Stimulated activated CD8-positive, alpha-beta memory T cell treated with anti-CD3 and anti-CD28 coated beads, Interleukin-4, amount 100 ng/mL, for 24 hours (primary cell): ENCODE measurements around the gene NLGN1.

Source experiments
- DNase-seq: peaks from one replicate; pipeline ENCODE4 v3.0.0-alpha.2; 2020; ENCODE audit warnings: low read depth

The NLGN1 gene

DNA sequence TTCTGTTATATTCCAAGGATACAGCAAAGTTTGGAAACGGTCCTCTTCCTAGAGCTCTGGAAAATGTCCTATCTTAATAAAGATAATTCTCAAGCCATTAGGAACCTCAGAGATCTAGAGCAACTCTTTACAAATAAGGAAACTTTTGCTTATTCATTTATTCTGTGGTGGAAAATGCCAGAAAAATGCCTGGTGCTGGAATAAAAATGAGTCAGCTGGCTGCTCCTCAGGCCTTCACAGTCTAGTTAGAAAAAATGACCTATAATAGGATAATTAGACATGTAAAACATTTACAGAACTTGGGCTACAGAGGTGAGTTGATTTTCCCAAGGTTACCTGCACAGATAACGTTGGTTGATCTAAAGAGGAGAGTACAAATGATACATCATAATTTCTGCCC lies 372.5 kb downstream of the NLGN1 start:
- DNase-seq, result no peak

DNA sequence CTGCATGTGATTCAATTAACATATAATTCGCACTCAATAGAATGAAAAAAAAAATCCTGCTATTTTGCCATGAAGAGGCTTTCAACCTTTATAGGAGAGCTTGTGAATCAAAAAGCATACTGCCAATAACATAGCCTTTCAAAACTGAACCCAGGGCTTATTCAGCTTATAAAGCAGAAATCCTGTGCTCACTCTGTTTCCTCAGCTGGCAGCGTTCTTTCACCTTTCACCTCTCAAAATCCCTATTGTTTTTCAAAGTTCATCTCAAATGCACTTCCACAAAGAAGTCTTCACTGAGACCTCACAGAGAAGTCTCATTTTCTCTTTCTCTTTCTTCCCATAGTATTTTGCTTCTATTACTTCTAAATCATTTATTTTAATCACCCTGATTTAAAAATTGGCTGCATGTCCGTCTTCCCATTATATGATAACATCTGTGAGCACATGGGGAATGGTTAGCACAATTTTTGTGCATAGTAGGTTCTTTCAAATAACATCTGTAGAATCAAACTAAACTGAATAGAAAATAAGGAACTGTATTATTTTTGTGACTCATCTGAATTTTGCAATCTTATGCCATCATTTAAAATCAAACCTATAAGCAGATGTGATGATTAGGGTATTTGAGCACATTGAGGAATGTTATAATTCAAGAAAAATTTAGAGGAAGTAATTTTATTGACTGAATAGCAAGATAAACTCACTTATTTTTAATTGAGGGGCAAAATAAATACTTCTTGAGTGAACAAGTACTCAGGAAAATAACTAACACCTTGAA lies 373.4 kb downstream of the NLGN1 start:
- DNase-seq, result no peak

DNA sequence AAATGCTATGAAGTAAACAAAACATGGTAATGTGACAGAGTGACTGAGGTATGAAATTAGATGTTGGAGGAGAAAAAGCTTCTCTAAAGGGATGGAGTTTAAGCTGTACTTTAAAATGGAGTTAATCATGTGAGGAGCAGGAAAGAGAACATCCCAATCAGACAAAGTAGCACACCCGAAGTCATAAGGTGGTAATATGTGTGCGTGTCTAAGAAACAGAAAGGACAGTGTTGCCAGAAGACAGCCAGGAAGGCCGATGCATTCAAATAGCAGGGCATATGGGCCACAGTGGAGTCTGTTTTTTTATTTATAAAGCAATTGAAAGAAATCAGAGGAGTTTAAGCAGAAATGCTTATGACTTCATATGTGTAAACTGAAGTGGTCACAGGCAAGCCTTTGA lies 376.3 kb downstream of the NLGN1 start:
- no peak for DNase-seq

DNA sequence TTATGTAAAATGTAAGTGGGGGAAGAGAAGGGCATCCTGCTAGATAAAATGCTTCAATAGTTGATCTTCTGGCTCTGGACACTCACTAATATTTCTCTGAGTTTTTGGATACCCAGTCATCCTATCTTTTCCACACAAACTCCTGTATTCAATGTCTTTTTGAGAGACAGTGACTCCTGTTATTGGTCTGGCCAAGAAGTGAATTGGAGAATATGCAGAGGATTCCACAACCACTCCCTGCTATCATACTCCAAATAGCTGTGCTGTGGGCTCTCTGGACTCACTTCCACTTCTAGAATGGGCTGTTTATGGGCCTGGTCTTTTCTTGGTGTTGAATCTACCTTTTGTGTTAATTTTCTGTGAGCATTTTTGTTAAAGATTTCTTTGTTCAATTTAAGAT lies 376.8 kb downstream of the NLGN1 start:
- no peak for DNase-seq

DNA sequence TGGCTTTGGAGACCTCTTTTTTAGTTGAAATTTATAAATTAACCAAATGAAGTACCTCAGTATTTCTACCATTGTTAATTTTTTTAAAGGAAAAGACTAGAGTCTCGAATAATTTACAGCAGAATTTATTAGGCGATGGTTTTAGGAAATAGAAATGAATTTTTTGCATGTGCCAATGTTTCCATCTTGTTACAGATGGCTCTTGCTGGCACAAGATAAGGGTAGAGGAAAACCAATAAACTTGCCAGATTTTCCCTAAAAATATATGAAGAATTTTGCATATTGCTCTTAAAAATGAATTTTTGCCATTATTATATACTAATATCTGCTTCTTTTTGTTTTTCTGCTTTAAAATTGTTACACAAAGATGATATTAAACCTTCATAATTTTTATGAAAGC lies 380.7 kb downstream of the NLGN1 start:
- DNase-seq, result no peak

DNA sequence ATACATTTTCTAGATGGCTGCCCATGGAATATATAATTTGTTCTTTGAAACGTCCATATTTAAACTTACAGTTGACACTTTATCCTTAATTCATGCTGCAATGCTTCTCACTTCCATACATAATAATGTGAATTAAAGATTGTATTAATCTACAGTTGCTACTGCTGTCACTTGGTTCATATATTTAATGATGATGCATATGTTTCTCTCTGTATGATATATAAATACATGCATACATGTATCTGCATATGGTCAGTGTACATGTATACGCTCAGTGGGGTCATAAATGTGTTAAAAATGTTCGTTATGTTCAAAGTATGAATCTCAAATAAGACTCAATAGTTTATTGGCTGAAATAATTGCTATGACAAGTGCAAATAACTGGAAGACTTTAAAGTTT lies 382.5 kb downstream of the NLGN1 start:
- DNase-seq, result no peak

DNA sequence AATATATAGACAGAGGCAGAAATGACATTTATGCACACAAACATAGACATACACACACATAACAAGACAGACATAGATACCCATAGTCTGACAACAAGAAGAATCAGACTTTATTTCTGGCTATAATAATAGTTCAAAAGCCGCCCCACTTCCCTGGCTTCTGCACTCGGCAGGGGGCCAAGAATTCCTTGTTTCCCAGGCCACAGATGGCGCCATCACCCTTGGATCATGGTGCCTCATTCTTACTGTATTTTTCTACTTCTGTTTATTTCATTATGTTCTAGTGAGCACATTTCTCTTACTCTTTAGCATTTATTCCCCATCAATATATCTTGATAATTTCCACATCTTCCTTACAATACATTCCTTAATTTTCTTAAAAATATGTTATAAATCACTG lies 387.5 kb downstream of the NLGN1 start:
- DNase-seq, result no peak

DNA sequence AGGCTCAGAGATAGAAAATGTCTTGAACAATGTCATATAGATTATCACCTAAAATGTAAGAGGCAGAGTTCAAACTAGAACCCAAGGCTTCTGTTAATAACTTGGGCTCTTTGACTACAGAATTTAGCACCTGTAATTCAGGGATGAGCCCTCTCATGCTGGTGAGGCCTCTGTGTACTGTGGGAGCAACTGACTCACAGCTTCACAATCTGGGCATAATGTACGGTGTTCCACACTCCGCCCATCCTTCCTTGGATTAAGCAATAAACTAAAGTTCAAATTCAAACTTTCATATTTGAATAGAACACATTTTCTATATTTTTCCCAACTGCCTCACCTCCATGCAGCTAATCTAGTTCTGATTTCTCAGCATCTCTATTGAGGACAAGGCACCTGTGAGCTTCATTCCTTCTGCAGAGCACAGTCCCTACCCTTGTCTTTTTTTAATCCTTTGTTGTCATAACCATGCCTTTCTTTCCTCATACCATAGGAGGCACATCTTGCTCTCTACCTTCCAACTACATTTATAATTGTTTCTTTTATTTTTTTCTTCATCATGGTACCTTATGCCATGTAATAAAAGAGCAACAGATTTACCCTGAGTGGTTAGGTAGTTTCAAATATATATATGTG lies 392.1 kb downstream of the NLGN1 start:
- DNase-seq, result no peak

DNA sequence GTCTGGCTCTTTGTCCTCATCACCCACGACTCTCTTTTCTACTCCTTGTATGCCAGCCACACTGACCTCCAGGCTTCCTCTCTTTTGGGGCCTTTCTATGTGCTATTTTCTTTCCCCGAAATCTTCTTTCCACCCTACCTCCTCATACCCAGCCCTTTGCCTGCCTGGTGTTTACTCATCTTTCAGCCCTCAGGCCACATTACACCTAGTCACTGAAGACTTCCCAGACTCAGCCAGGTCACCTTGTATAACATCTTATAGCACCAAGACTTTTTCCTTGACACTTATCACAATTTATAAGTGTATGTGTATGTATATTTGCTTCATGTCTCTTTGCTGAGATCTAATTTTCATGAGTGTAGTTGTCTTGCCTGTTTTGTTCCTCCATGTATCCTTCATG lies 396.4 kb downstream of the NLGN1 start:
- no peak for DNase-seq

DNA sequence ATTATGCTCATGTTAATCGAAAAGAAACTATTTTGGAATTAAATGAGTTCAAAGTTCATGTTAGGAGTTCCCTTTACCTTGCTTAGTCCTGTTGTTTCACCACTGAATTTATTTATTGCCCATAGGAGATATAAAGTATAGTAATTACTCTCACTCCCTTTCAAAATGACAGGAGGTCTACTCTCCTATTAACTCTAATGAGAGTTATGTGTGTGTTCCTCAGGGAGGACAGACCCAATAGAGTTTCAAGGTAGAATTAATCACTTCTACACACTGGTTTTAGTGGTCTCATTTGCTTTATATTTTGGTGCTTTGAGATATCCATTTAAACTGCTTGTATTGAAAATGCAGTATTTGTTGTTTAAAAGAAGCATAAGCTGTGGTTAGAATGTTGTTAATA lies 398.9 kb downstream of the NLGN1 start:
- DNase-seq, result no peak

DNA sequence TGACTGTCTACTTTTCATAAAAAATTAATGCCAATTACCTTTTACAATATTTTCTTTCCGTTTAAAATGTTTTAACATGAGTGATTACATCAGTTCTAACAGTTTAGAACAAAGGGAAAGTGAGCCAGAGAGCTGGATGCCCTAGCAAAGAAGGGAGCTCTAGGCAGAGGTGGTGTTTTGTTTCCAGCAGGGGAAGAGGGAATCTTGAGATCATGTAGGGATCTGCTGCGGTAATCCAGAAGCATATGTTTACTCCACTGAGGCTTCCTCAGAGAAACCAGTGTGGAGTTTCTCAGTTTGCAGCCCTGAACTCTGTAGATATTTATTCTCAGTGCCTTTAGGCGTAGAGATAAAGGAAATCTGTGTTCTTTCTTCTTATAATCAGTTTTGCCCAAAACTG lies 399.3 kb downstream of the NLGN1 start:
- DNase-seq, result no peak

DNA sequence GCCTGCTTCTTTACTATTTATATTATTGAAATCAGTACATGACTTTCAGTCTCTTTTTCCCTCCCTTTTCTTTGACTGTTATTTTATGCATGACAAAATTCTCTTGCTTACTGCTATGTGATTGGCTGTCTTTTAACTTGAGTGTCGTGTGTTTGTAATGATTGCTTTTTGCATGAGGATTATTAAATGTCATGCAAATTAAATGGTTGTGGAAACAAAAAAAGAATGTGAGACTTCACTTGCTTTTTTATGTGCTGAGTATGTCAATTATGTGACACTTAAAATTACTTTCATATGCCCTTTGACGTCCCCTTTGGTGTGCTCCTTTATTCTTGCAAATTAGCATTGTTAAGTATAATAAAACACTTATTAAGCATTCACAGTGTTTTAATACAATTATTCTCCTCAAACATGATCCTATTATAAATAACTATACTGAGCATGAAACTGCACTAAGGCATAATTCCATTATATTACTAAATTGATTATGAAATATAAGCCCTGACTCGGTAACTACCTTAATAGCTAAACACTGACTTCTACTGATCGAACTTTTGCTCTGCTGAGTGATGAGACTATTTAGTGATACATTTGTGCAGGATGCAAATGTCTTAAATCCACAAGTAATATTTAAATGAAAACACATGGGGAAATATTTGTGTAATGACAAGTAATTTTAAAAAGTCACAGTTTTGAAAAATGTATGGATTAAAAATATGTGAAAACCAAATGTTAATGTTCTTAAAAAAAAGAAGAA lies 401.7 kb downstream of the NLGN1 start:
- no peak for DNase-seq

DNA sequence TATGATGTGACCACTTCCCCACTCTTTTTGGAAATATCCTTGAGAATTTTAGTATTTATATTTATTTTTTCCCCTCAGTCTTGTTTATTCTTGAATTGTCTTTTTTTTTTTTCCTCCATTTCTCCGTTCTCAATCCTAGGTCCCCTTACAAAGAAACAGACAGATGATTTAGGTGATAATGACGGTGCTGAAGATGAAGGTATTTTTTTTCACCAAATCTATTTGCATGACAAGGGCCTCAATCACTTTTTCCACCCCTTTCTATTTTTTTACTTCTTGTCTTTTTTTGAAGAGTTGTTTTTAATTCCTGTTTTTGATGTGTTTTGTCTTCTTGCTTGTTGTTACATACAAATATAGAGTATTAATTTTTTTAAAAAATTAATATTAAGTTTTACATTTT lies 402.6 kb downstream of the NLGN1 start:
- no peak for DNase-seq

DNA sequence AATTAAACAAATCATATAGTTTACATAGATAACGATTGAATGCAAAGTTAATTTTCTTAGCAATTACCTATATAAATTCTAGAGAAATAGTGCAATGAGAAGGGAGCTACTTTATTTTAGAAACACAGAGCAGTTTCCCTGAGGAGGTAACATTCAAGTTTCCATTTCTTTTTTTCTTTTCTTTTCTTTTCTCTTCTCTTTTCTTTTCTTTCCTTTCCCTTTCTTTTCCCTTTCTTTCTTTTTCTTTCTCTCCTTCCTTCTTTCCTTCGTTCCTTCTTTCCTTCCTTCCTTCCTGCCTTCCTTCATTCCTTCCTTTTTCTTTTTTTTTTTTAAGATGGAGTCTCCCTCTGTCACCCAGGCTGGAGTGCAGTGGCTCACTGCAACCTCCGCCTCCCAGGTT lies 417.3 kb downstream of the NLGN1 start:
- DNase-seq, result no peak

DNA sequence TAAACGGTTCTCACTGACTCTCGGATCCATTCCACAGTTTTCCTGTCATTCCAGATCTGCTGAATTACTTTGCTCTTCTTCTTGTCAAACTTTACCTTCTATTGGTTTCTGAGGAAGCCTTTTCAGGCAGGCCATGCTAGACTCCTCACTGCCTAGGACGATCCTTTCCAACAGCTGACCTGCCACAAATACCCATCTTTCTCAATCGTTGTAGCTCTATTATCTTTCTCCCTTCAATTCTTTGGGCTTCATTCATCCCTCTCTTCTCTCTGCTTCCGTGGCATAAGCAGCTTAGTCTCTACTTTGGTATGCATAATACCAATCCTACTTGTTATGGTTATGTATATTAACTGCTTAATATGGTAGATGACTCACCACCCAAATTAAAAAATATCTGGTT lies 421.8 kb downstream of the NLGN1 start:
- DNase-seq, result no peak

DNA sequence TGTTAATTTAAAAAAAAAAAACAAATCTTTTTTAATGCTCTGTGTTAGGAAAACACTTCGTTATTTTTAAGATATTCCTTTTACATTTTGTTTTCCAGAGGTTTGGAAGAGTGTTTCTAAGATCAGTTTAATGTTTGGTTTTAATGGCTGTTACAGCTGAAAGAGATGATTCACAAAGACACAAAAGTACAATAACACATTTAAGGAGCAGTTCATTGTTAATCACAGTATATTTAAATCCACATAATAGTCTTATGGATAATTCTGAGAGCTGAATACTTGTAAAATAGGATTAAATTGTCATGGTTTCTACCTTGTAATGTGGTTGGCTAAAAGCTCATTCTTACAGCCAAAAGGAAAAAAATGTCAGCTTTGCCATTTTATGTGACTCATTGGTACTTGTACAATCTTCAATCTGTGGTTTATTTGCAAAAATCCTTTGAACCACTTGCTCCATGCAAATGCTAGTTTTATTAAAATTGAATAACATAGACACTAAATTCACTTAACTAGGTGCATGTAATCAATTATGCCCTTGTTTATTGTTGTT lies 426.4 kb downstream of the NLGN1 start:
- DNase-seq, result no peak

DNA sequence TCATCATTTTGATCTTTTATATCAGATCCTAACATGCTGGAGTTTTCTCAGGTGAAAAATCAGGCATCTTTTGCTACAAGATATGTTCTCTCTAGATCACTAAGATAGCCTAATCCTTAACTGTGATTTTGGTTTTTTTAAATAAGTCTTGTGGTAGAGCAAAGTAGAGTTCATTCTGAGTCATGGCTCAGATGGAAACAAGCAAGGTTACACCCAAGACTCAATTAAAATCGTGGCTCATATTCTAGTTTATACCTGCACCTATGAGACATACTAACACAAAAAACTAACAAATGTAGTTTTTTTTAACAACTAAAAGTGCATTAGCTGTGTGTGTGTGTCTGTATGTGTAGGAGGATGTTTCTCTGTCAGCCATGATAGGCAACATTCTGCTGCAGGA lies 428.2 kb downstream of the NLGN1 start:
- DNase-seq, result no peak

DNA sequence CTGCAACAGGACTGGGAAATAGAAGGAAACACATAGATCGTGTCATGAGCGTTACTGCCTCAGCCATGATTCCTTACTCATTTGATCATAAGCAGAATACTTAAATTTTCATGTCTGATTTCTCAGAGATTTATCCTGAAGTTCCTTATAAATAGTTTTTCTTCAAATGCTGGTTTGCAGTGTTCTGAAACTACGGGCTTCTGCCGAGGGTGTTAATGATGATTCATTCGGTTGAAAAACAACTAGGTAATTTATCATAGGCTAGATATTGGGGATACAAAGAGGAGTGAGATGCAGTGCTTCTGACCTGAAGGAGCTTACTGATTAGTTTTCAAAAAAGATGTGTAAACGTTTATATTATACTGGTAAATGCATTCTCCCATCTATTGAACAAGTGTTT lies 428.9 kb downstream of the NLGN1 start:
- no peak for DNase-seq

DNA sequence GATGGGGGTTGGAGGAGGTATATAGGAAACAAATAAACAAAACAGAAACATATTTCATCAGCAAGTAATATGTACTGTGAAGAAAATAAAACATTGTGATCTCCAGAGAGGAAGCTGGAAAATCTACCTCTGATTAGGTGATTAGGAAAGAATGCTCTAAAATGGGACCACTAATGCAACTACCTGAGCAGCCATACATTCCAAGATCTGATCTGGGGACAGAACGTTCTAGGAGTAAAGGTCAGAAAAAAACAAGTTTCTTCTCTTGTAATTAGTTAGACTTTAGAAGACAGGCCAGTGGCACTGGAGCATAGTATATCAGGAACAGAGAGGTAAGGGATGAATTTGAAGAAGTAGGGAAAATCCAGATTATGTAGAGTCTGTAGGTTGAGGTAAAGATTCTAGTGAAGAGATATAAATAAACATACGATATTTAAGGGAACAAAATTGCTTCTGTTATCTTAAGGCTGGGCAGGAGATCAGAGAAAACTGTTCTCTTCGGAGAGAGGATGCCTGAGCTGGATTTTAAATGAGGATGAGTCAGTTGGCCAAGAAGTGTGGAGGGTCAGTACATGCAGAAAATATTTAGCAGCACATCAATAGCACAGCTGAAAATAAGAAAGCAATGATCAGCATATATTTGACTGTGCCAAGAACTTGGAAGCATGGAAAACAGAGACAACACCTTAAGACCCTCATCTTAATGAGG lies 429.5 kb downstream of the NLGN1 start:
- DNase-seq, result no peak

DNA sequence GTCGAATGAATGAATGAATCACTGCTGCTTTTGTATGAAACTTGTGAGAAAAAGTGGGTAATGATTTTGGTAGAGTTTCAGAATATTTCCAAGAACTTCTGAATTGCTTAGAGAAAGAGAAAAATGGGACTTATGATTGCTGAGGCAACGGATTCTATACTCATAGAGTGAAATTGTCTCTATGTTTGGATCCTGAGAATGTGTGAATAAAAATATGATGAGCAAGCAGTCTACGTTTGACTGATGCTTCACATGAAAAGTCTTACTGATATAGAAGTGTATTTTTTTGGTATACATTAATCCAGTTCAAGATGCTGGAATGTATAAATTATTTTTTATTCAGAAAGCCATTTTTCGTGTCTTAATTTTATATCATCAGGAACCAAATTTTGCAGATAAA lies 441.1 kb downstream of the NLGN1 start:
- no peak for DNase-seq

DNA sequence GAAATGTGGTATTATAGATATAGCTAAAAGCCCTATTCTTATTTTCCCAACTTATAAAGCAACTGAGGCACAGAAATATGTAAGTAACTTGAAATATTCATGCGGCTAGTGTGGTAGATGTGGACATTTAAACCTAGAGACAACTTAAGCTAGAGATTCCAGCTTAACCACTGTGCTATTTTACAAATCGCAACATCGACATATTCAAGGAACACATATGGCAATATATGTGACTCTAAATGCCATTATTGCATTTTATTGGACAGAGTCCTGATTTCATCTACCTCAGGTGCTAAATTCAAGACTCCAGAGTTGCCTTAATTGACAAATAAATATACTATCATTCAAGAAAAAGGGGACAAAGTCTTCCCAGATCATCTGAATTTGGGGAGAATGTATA lies 442.3 kb downstream of the NLGN1 start:
- no peak for DNase-seq

DNA sequence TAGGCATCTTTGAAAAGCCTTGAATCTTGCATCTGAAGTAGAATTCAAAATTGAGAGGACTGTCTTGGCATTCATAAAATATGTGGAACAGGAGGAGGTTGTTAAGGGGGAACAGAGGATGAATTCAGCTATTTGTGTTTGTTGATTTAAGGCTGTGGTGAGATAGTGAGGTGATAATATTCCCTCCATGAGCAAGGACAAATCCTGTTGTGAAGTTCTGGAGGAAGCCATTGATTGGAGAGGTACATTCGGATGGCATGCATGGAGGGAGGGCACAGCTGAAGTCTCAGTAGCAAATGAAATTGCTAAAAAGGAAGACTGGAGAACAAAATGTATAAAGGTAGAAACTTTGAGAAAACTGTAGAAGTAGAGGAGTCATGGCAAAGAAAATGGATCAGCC lies 443.8 kb downstream of the NLGN1 start:
- DNase-seq, result no peak
